GM18870 (cell line): ENCODE measurements around the gene ABL2.
"Not testable (repeated sequence)": the region's sequence is repeated elsewhere in the genome, so short reads cannot be mapped to it uniquely, and the experiment has no call there.

Experiments
- ATAC-seq: cut with Tn5 transposase; IDR thresholded peaks from one replicate; pipeline ENCODE4 v1.9.1; 2021; ENCODE audit warnings: moderate library complexity; ENCODE audit not compliant: unreplicated experiment

The ABL2 gene

GRCh38 chr1:179137617-179138255 lies 91.7 kb downstream of the ABL2 start:
- ATAC-seq = no peak

GRCh38 chr1:179135707-179136106 lies 93.8 kb downstream of the ABL2 start:
- ATAC-seq = not testable (repeated sequence)

GRCh38 chr1:179135168-179135567 lies 94.3 kb downstream of the ABL2 start:
- not testable (repeated sequence) for ATAC-seq

GRCh38 chr1:179129702-179130473 lies 99.6 kb downstream of the ABL2 start:
- ATAC-seq = peak; percentile 99

GRCh38 chr1:179128520-179128919 lies 101.0 kb downstream of the ABL2 start:
- no peak for ATAC-seq

GRCh38 chr1:179127163-179127895 lies 102.1 kb downstream of the ABL2 start:
- no peak for ATAC-seq

- no peak for ATAC-seq
Observed at GRCh38 chr1:179126338-179127060, 103.0 kb downstream of the ABL2 start.

- no peak for ATAC-seq
Observed at GRCh38 chr1:179124873-179125272, 104.6 kb downstream of the ABL2 start.

- no peak for ATAC-seq
Observed at GRCh38 chr1:179121159-179121938, 108.1 kb downstream of the ABL2 start.

GRCh38 chr1:179120736-179121135 lies 108.7 kb downstream of the ABL2 start:
- no peak for ATAC-seq

GRCh38 chr1:179119513-179119912 lies 110.0 kb downstream of the ABL2 start:
- ATAC-seq = no peak

- no peak for ATAC-seq
Observed at GRCh38 chr1:179115181-179115580, 114.3 kb downstream of the ABL2 start.

- no peak for ATAC-seq
Observed at GRCh38 chr1:179108644-179109043, 120.8 kb downstream of the ABL2 start.

- ATAC-seq = no peak
Observed at GRCh38 chr1:179107706-179108629, 121.5 kb downstream of the ABL2 start.

- ATAC-seq = no peak
Observed at GRCh38 chr1:179105393-179105792, 124.1 kb downstream of the ABL2 start.

GRCh38 chr1:179104611-179105250 lies 124.7 kb downstream of the ABL2 start:
- ATAC-seq = no peak

GRCh38 chr1:179103999-179104398 lies 125.5 kb downstream of the ABL2 start:
- no peak for ATAC-seq

- no peak for ATAC-seq
Observed at GRCh38 chr1:179101566-179101965, 127.9 kb downstream of the ABL2 start.

- no peak for ATAC-seq
Observed at GRCh38 chr1:179099891-179100290, 129.6 kb downstream of the ABL2 start.
